Lower leg skin (tissue), 3 donors: Measurements from ENCODE around the gene TMEM145.

ENCODE experiments used
- POLR2A ChIP-seq, 2 donors: fragments of 450-650 bp; IDR thresholded peaks; one replicate each; pipeline ENCODE4 v1.6.1; 2016 to 2017; ENCODE audit warnings: antibody characterized with exemption in 2 of 2, mild to moderate bottlenecking in 1 of 2, moderate library complexity in 1 of 2
- TF ChIP-seq, protein P1 (sequence below), 3 donors: fragments of 450-650 bp; IDR thresholded peaks; one replicate each; pipeline ENCODE4 v1.5.1; 2016; ENCODE audit warnings: antibody characterized with exemption in 3 of 3, mild to moderate bottlenecking in 3 of 3, moderate library complexity in 2 of 3

DNA sequence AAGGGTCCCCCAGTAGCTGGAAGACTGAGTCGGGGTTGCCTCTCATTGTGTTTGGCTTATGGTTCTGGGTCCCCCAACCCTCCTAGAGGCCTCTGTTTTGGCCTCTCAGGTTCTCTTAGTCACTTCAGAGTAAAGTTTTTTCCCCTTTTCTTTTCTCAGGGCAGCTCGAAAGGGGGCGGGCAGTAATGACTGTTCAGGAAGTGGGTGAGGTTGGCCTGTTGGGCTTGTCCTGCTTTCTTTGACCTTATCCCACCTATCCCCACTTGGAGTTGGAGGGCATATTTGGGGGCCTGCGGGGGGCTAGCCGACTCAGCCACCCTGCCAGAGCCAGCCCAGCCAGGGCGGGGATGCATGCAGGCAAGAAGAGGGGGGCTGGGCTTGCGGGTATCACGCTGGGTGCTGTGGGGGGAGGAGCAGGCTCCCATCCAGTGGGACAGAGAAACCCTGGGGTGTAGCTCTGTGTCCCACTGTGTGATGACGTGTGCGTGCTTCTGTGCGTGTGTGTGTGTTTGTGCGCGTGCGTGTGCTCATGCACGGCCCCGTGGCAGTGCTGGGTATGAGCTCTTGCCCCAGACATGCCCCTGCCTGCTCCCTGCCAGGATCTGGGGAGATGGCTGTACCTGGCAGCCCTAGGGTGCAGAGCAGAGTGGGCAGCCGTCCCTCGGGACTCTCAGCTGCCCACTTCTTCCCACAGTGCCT, 42.6 kb upstream of the TMEM145 start:
- TF ChIP-seq, protein P1, sequence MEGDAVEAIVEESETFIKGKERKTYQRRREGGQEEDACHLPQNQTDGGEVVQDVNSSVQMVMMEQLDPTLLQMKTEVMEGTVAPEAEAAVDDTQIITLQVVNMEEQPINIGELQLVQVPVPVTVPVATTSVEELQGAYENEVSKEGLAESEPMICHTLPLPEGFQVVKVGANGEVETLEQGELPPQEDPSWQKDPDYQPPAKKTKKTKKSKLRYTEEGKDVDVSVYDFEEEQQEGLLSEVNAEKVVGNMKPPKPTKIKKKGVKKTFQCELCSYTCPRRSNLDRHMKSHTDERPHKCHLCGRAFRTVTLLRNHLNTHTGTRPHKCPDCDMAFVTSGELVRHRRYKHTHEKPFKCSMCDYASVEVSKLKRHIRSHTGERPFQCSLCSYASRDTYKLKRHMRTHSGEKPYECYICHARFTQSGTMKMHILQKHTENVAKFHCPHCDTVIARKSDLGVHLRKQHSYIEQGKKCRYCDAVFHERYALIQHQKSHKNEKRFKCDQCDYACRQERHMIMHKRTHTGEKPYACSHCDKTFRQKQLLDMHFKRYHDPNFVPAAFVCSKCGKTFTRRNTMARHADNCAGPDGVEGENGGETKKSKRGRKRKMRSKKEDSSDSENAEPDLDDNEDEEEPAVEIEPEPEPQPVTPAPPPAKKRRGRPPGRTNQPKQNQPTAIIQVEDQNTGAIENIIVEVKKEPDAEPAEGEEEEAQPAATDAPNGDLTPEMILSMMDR (IDR thresholded peaks at IDR 0.05), result no peak
- TF ChIP-seq POLR2A (IDR thresholded peaks at IDR 0.05), result no peak
